Measurements from ENCODE around the gene EHBP1.

The EHBP1 gene

DNA sequence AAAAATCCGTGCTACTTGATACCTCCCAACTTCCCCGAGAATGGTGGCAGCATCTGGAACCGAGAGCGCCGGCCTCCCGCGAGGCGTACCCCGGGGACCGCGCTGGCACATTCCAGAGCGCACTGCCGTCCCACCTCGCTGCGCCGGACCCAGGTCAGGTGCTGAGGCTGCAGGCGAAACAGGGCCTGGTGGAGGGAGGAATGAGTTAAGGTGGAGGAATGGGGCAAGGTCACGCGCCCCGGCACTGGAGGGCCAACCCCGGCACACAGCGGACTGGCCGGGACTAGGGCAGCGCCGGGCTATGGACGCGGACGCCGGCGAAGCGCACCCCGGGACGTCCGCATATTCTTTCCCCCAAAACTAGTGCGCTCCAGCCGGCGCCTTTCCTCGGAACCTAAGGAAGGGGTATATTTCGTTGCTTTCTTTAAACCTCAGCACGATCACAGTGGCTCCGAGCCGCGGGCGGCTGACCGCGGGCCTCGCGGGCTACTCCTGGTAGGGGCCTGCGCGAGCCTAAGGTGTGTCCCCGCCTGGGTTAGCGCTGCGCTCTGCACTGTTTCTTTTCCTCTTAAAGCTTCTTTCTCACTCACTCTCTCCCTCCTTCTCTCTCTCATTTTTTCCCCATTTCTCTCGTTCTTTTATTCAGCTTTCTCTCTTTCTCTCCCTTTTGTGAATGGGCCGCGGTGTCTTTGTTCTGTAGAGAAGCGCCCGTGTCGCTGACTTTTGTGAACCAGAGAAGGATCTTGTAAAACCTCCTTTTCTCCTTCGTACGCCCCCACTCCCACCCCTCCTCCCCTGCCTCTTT lies 343.1 kb downstream of the EHBP1 start:
- H2AFZ ChIP-seq (ENCODE audit: low read length): peak overlapping the region; percentile 93
- H3K9ac ChIP-seq (ENCODE audit: low read depth, low read length, poor library complexity): peak overlapping the region; percentile 79
- H2BK12ac ChIP-seq (ENCODE audit: low read length): peak overlapping the region; percentile 60
- no peak overlapping the region for H4K91ac ChIP-seq (ENCODE audit: low read depth, low read length, poor library complexity)
- peak overlapping the region; percentile 67 to 80 for H3K4me3 ChIP-seq (ENCODE audit: low read length in 2 of 2)
- H3K36me3 ChIP-seq (replicated peaks in 1 of 2; ENCODE audit: control insufficient read depth in 2 of 2, insufficient read depth in 2 of 2, low read length in 2 of 2): peaks cover 0 to 5% of the 10 kb centered on the region in 2 donors
- DNase-seq (ENCODE audit: low spot score): peak; percentile 53
- H3K4ac ChIP-seq (ENCODE audit: low read length): no peak overlapping the region
- H3K27ac ChIP-seq (replicated peaks; ENCODE audit: low read length): peak overlapping the region; percentile 53
- H4K8ac ChIP-seq (ENCODE audit: low read depth, low read length): no peak overlapping the region
- H3K4me1 ChIP-seq (ENCODE audit: control insufficient read depth in 2 of 2, insufficient read depth in 1 of 2, low read depth in 1 of 2, low read length in 2 of 2): peaks cover 28 to 38% of the 10 kb centered on the region in 2 donors
- H3K27me3 ChIP-seq (ENCODE audit: control insufficient read depth in 3 of 3, insufficient read depth in 3 of 3, low read depth in 1 of 3, low read length in 3 of 3): peaks cover 17 to 81% (median 72%) of the 10 kb centered on the region in 3 experiments
- H3K4me2 ChIP-seq (ENCODE audit: insufficient read depth, low read length, poor library complexity, severe bottlenecking): peak overlapping the region; percentile 95
- 100% methylated on average over 1 of the region's 61 CpGs; no CpG with 5 or more reads in 1 of the 2 donors for WGBS, 2 donors (ENCODE audit: extremely low coverage in 2 of 2, insufficient read length in 2 of 2, insufficient replicate concordance in 1 of 2)
- H3K23ac ChIP-seq (ENCODE audit: low read depth, low read length, poor library complexity): no peak overlapping the region
- peaks cover 0 to 14% of the 10 kb centered on the region in 2 donors for H3K9me3 ChIP-seq (replicated peaks in 1 of 2; ENCODE audit: control insufficient read depth in 2 of 2, insufficient read depth in 1 of 2, low read depth in 1 of 2, low read length in 2 of 2)
- no peaks in the 10 kb centered on the region for H3K79me1 ChIP-seq (ENCODE audit: low read depth, low read length)
- peak overlapping the region; percentile 96 for H2AK5ac ChIP-seq (ENCODE audit: low read depth, low read length)
- H3K18ac ChIP-seq (ENCODE audit: low read length): peak overlapping the region; percentile 95
- H3K14ac ChIP-seq (ENCODE audit: low read length): no peak overlapping the region
- no peak overlapping the region for H2BK15ac ChIP-seq (ENCODE audit: low read length)
- no peak overlapping the region for H2BK120ac ChIP-seq (ENCODE audit: low read depth, low read length)
- peak overlapping the region; percentile 70 for H2BK5ac ChIP-seq (ENCODE audit: low read length)

DNA sequence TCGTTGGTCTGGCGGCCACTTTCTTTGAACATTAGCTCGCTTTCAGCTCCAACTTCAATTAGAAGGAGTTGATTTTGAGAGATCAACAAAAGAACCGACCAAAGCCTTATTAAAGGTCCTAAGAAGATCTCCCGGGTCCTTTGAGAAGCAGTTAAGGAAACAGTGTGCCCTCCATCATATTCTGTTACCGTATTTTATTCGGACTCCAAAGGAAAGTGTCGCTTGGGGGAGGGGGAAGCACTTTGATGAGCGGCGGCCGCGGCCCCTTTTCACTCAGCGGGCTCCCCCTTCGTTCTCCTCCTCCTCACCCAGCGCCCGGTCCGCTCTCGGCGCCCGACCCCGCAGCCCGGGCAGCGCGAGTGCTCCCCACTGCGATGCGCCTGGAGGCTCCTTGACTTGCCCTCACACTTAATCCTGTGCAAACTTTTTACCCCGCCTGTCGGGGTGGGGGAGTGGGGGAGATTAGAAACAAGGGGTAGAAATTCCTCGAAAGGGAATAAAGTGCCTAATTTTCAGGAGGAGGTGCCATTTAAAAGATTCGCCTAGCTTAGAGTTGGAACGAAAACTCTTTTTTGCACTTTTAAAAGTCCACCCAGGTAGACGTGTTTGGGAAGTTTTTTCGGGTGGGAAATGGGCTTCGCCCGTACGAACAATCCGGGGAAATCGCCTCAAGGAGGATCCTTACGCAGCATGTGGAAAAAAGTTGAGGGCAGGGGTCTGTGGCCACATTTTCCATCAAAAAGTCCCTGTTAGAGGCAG lies 343.9 kb downstream of the EHBP1 start:
- Histone ChIP-seq H3K4me1 (ENCODE audit: control insufficient read depth in 2 of 2, insufficient read depth in 1 of 2, low read depth in 1 of 2, low read length in 2 of 2) (peaks cover 26 to 33% of the 10 kb centered on the region in 2 donors), H3K27ac (replicated peaks; ENCODE audit: low read length) (peak overlapping the region; percentile 53), H3K79me1 (ENCODE audit: low read depth, low read length) (no peaks in the 10 kb centered on the region), H4K91ac (ENCODE audit: low read depth, low read length, poor library complexity) (no peak overlapping the region), H2BK120ac (ENCODE audit: low read depth, low read length) (no peak overlapping the region), H2AK5ac (ENCODE audit: low read depth, low read length) (no peak overlapping the region), H3K9ac (ENCODE audit: low read depth, low read length, poor library complexity) (no peak overlapping the region), H3K23ac (ENCODE audit: low read depth, low read length, poor library complexity) (no peak overlapping the region), H3K27me3 (ENCODE audit: control insufficient read depth in 3 of 3, insufficient read depth in 3 of 3, low read depth in 1 of 3, low read length in 3 of 3) (peaks cover 23 to 90% (median 81%) of the 10 kb centered on the region in 3 experiments), H3K4me3 (ENCODE audit: low read length in 2 of 2) (peak overlapping the region; percentile 67 to 84), H2BK15ac (ENCODE audit: low read length) (no peak overlapping the region), H2BK5ac (ENCODE audit: low read length) (peak overlapping the region; percentile 68), H3K14ac (ENCODE audit: low read length) (no peak overlapping the region), H4K8ac (ENCODE audit: low read depth, low read length) (no peak overlapping the region), H3K4me2 (ENCODE audit: insufficient read depth, low read length, poor library complexity, severe bottlenecking) (peak overlapping the region; percentile 95), H3K18ac (ENCODE audit: low read length) (peak overlapping the region; percentile 40), H3K4ac (ENCODE audit: low read length) (no peak overlapping the region), H2BK12ac (ENCODE audit: low read length) (no peak overlapping the region), H3K9me3 (replicated peaks in 1 of 2; ENCODE audit: control insufficient read depth in 2 of 2, insufficient read depth in 1 of 2, low read depth in 1 of 2, low read length in 2 of 2) (peaks cover 0 to 19% of the 10 kb centered on the region in 2 donors), H3K36me3 (replicated peaks in 1 of 2; ENCODE audit: control insufficient read depth in 2 of 2, insufficient read depth in 2 of 2, low read length in 2 of 2) (peaks cover 0 to 5% of the 10 kb centered on the region in 2 donors), H2AFZ (ENCODE audit: low read length) (peak overlapping the region; percentile 93)
- WGBS, 2 donors (ENCODE audit: extremely low coverage in 2 of 2, insufficient read length in 2 of 2, insufficient replicate concordance in 1 of 2): no CpG with 5 or more reads among the region's 39 CpGs
- peak; percentile 47 for DNase-seq (ENCODE audit: low spot score)

DNA sequence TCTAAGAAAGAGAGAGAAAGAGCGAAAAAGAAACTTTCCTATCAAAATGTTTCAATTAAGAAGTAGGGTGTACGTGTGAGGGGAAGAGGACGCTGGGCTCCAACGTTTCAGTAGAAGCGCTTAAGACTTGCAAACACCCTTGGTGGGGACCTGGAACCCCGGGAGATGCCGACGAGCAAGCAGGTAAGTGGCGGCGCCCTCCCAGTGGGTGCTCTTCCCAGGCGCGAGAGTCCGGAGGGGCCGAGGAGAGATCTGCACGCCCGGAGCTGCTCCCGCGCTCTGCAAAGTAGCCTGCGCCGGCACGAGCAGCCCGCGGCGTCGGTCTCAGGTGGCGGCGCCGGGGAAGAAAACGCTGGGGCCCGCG lies 344.4 kb downstream of the EHBP1 start:
- Histone ChIP-seq H3K79me1 (ENCODE audit: low read depth, low read length) (no peaks in the 10 kb centered on the region), H3K27me3 (ENCODE audit: control insufficient read depth in 3 of 3, insufficient read depth in 3 of 3, low read depth in 1 of 3, low read length in 3 of 3) (peaks cover 23 to 95% (median 86%) of the 10 kb centered on the region in 3 experiments), H2AK5ac (ENCODE audit: low read depth, low read length) (no peak overlapping the region), H3K36me3 (replicated peaks in 1 of 2; ENCODE audit: control insufficient read depth in 2 of 2, insufficient read depth in 2 of 2, low read length in 2 of 2) (peaks cover 0 to 5% of the 10 kb centered on the region in 2 donors), H3K27ac (replicated peaks; ENCODE audit: low read length) (peak overlapping the region; percentile 66), H3K4me3 (ENCODE audit: low read length in 2 of 2) (peak overlapping the region; percentile 67 to 84), H3K4ac (ENCODE audit: low read length) (no peak overlapping the region), H2BK120ac (ENCODE audit: low read depth, low read length) (no peak overlapping the region), H2BK12ac (ENCODE audit: low read length) (no peak overlapping the region), H3K18ac (ENCODE audit: low read length) (peak overlapping the region; percentile 96), H3K9me3 (replicated peaks in 1 of 2; ENCODE audit: control insufficient read depth in 2 of 2, insufficient read depth in 1 of 2, low read depth in 1 of 2, low read length in 2 of 2) (peaks cover 0 to 25% of the 10 kb centered on the region in 2 donors), H3K23ac (ENCODE audit: low read depth, low read length, poor library complexity) (no peak overlapping the region), H3K4me2 (ENCODE audit: insufficient read depth, low read length, poor library complexity, severe bottlenecking) (peak overlapping the region; percentile 95), H4K8ac (ENCODE audit: low read depth, low read length) (no peak overlapping the region), H2AFZ (ENCODE audit: low read length) (peak overlapping the region; percentile 93), H3K9ac (ENCODE audit: low read depth, low read length, poor library complexity) (peak overlapping the region; percentile 32), H2BK15ac (ENCODE audit: low read length) (no peak overlapping the region), H3K4me1 (ENCODE audit: control insufficient read depth in 2 of 2, insufficient read depth in 1 of 2, low read depth in 1 of 2, low read length in 2 of 2) (peaks cover 22 to 29% of the 10 kb centered on the region in 2 donors), H3K14ac (ENCODE audit: low read length) (no peak overlapping the region), H2BK5ac (ENCODE audit: low read length) (peak overlapping the region; percentile 68), H4K91ac (ENCODE audit: low read depth, low read length, poor library complexity) (no peak overlapping the region)
- no peak for DNase-seq (ENCODE audit: low spot score)
- whole genome bisulfite sequencing, 2 donors (ENCODE audit: extremely low coverage in 2 of 2, insufficient read length in 2 of 2, insufficient replicate concordance in 1 of 2): no CpG with 5 or more reads among the region's 31 CpGs
